H1 (cell line): Measurements from ENCODE around the gene MRPL42. TPM values are rescaled to one million over a fixed set of nuclear protein-coding genes. Genes with fewer than 3 reads are reported as not detected.

Experiments
- CTCF ChIA-PET: fragments of 300-600 bp; sonication (Branson Sonifier 250); formaldehyde crosslinking; loops from one replicate; lab custom pipeline; 2021; ENCODE audit not compliant: partially characterized antibody; lab: Charles Lee
- POLR2A ChIA-PET: fragments of 300-600 bp; sonication (Branson Sonifier 250); formaldehyde crosslinking; loops from one replicate; lab custom pipeline; 2021; ENCODE audit warnings: inconsistent platforms; ENCODE audit not compliant: partially characterized antibody; lab: Charles Lee
- DNase-seq, 2 experiments: peaks; one replicate each; pipeline versions ENCODE4 v3.0.0 to v3.0.0-alpha.2; 2010 to 2022; ENCODE audit warnings: low spot score in 2 of 2, low read depth in 1 of 2, mixed read lengths in 1 of 2
- FAIRE-seq: peaks from 2 replicates; lab custom pipeline; 2011; peaks lifted over from hg19 to GRCh38; lab: Jason Lieb, UNC
- H2AFZ ChIP-seq: 2 replicates; pipeline ENCODE4 v1.8.1; 2012; ENCODE audit warnings: low read length, inconsistent platforms
- H2AK5ac ChIP-seq: 2 replicates; pipeline ENCODE4 v1.6.1; 2013; ENCODE audit warnings: low read depth, low read length
- H2BK120ac ChIP-seq: replicated peaks from 2 replicates; pipeline ENCODE3; 2013; ENCODE audit warnings: low read depth, low read length, inconsistent platforms
- H2BK12ac ChIP-seq: 2 replicates; pipeline ENCODE4 v1.6.1; 2013; ENCODE audit warnings: low read depth, low read length
- H2BK15ac ChIP-seq: 2 replicates; pipeline ENCODE4 v1.6.1; 2013; ENCODE audit warnings: low read length
- H2BK20ac ChIP-seq: 2 replicates; pipeline ENCODE4 v1.6.1; 2013; ENCODE audit warnings: low read length
- H2BK5ac ChIP-seq: 2 replicates; pipeline ENCODE4 v1.6.1; 2013; ENCODE audit warnings: low read depth, low read length
- H3K14ac ChIP-seq: 2 replicates; pipeline ENCODE4 v1.6.1; 2013; ENCODE audit warnings: inconsistent platforms; ENCODE audit not compliant: insufficient read length
- H3K18ac ChIP-seq: 2 replicates; pipeline ENCODE4 v1.6.1; 2013; ENCODE audit warnings: low read length; ENCODE audit errors: extremely low read depth
- H3K23ac ChIP-seq: 2 replicates; pipeline ENCODE4 v1.6.1; 2013; ENCODE audit warnings: inconsistent platforms; ENCODE audit not compliant: insufficient read length
- H3K23me2 ChIP-seq: 2 replicates; pipeline ENCODE4 v1.6.1; 2013; ENCODE audit warnings: low read depth, low read length
- H3K27ac ChIP-seq: 2 replicates; pipeline ENCODE4 v1.6.1; 2011; ENCODE audit warnings: low read depth, low read length, inconsistent platforms
- H3K27me3 ChIP-seq, 4 experiments: replicated peaks in 1 of 4; 1 replicate in 1 of 4; 2 replicates in 3 of 4; pipeline versions ENCODE4 v1.6.1 to v1.8.1; 2011 to 2013; ENCODE audit warnings: low read length in 3 of 4, mild to moderate bottlenecking in 3 of 4, inconsistent platforms in 2 of 4, mixed read lengths in 2 of 4, moderate library complexity in 1 of 4; ENCODE audit not compliant: control insufficient read depth in 3 of 4, insufficient read depth in 3 of 4; ENCODE audit errors: extremely low read depth in 1 of 4
- H3K36me3 ChIP-seq, 4 experiments: 2 replicates each; pipeline versions ENCODE4 v1.6.1 to v1.8.1; 2011 to 2013; ENCODE audit warnings: mild to moderate bottlenecking in 4 of 4, low read length in 3 of 4, moderate library complexity in 2 of 4, control low read depth in 1 of 4, inconsistent platforms in 1 of 4; ENCODE audit not compliant: insufficient read depth in 4 of 4, control insufficient read depth in 2 of 4
- H3K4ac ChIP-seq: replicated peaks from 2 replicates; pipeline ENCODE3; 2013; ENCODE audit warnings: low read length, low read depth, mixed read lengths, inconsistent platforms; ENCODE audit not compliant: insufficient read length
- H3K4me1 ChIP-seq, 4 experiments: replicated peaks in 1 of 4; 1 replicate in 1 of 4; 2 replicates in 3 of 4; pipeline versions ENCODE4 v1.6.1 to v1.8.1; 2011 to 2013; ENCODE audit warnings: low read length in 3 of 4, inconsistent platforms in 2 of 4, mixed read lengths in 1 of 4; ENCODE audit not compliant: insufficient read depth in 4 of 4, control insufficient read depth in 3 of 4
- H3K4me2 ChIP-seq, 2 experiments: 2 replicates each; pipeline versions ENCODE4 v1.6.1 to v1.8.1; 2011 to 2013; ENCODE audit warnings: low read depth in 2 of 2, low read length in 2 of 2, control low read depth in 1 of 2, inconsistent platforms in 1 of 2, mild to moderate bottlenecking in 1 of 2; ENCODE audit not compliant: insufficient read depth in 1 of 2
- H3K4me3 ChIP-seq, 4 experiments: fragments of 200-600, 300-600 bp in 1 of 4; sonication (generic), shearing (Covaris generic), sonication (Bioruptor Twin) in 1 of 4; 2 replicates each; pipeline versions ENCODE4 v1.5.1 to v1.8.1; 2011 to 2016; ENCODE audit warnings: low read length in 4 of 4, low read depth in 3 of 4, control low read depth in 2 of 4, inconsistent platforms in 2 of 4, mild to moderate bottlenecking in 2 of 4, mixed read lengths in 1 of 4, moderate library complexity in 1 of 4; ENCODE audit not compliant: insufficient read depth in 2 of 4; ENCODE audit errors: extremely low read depth in 1 of 4
- H3K56ac ChIP-seq: replicated peaks from 2 replicates; pipeline ENCODE3; 2013; ENCODE audit warnings: low read depth, mild to moderate bottlenecking, mixed read lengths, low read length, inconsistent platforms; ENCODE audit not compliant: insufficient read length
- H3K79me1 ChIP-seq: 2 replicates; pipeline ENCODE4 v1.6.1; 2013; ENCODE audit warnings: low read depth, low read length, control low read depth
- H3K79me2 ChIP-seq, 2 experiments: 2 replicates each; pipeline versions ENCODE4 v1.6.1 to v1.8.1; 2012 to 2013; ENCODE audit warnings: low read length in 2 of 2, mild to moderate bottlenecking in 2 of 2, inconsistent platforms in 1 of 2; ENCODE audit not compliant: insufficient read depth in 2 of 2, control insufficient read depth in 1 of 2
- H3K9ac ChIP-seq, 4 experiments: replicated peaks in 1 of 4; 1 replicate in 1 of 4; 2 replicates in 3 of 4; pipeline versions ENCODE4 v1.6.1 to v1.8.1; 2011 to 2013; ENCODE audit warnings: low read depth in 3 of 4, low read length in 3 of 4, control low read depth in 2 of 4, mild to moderate bottlenecking in 2 of 4, moderate library complexity in 2 of 4, inconsistent platforms in 1 of 4; ENCODE audit errors: extremely low read depth in 1 of 4
- H3K9me3 ChIP-seq, 2 experiments: 2 replicates each; pipeline versions ENCODE4 v1.6.1 to v1.8.1; 2012 to 2013; ENCODE audit warnings: mild to moderate bottlenecking in 2 of 2, moderate library complexity in 2 of 2, control low read depth in 1 of 2, inconsistent platforms in 1 of 2, low read depth in 1 of 2, low read length in 1 of 2, mixed read lengths in 1 of 2; ENCODE audit not compliant: insufficient read depth in 2 of 2
- H4K20me1 ChIP-seq, 2 experiments: replicated peaks in 1 of 2; 2 replicates each; pipeline versions ENCODE3 to v1.8.1; 2011 to 2013; ENCODE audit warnings: inconsistent platforms in 2 of 2, low read length in 2 of 2, mild to moderate bottlenecking in 1 of 2; ENCODE audit not compliant: insufficient read depth in 2 of 2, control insufficient read depth in 1 of 2
- H4K5ac ChIP-seq: 2 replicates; pipeline ENCODE4 v1.6.1; 2013; ENCODE audit warnings: low read length, low read depth, mixed read lengths, inconsistent platforms; ENCODE audit not compliant: insufficient read length
- H4K8ac ChIP-seq: 2 replicates; pipeline ENCODE4 v1.8.0; 2013; ENCODE audit warnings: mild to moderate bottlenecking, moderate library complexity, low read length, inconsistent platforms; ENCODE audit not compliant: insufficient read depth; ENCODE audit errors: extremely low read depth
- H4K91ac ChIP-seq: replicated peaks from 2 replicates; pipeline ENCODE3; 2013; ENCODE audit warnings: low read length, mixed read lengths, inconsistent platforms; ENCODE audit not compliant: insufficient read length
- WGBS, 2 experiments: shearing (Covaris generic) in 1 of 2; methylation state at CpG; one replicate each; pipeline versions ENCODE4 v1.1.6 to v1.1.7; 2013 to 2015; ENCODE audit warnings: low lambda C conversion rate in 2 of 2, mixed read lengths in 2 of 2, inconsistent platforms in 1 of 2, low coverage in 1 of 2, missing lambda C conversion rate in 1 of 2; ENCODE audit not compliant: insufficient replicate concordance in 2 of 2, insufficient coverage in 1 of 2, insufficient read length in 1 of 2; ENCODE audit errors: extremely low coverage in 1 of 2, missing lambda C conversion rate in 1 of 2; 5-methylcytosine and 5-hydroxymethylcytosine counted together
- polyA plus RNA-seq, 7 experiments: library from polyadenylated mRNA; depleted of rRNA in 3 of 7; stranded (reverse) in 5 of 7; unstranded in 2 of 7; fragments of >200 nt in 5 of 7; fragments of 200-250 nt in 2 of 7; gene quantifications; 1 replicate in 5 of 7; 2 replicates in 1 of 7; 4 replicates in 1 of 7; pipeline versions ENCODE4 v1.2.1 to v1.2.3, GENCODE V29; 2011 to 2013; ENCODE audit warnings: missing spikeins in 2 of 7, mixed read lengths in 2 of 7
- total RNA-seq: library from RNA; stranded (reverse); fragmentation: NEBNext Ultra II Directional; extraction: Animal tissue kit (Norgen Biotek cat#: 25700); gene quantifications from 2 replicates; pipeline ENCODE4 v1.2.1, GENCODE V29; 2021

The MRPL42 gene
- total and polyA plus RNA-seq, 2 of the 8 experiments (the other 6 are each of a cell fraction or from before 2014, with no cell fraction given) = 110 to 176 TPM

- no peak overlapping the region for H2BK12ac ChIP-seq
- ChIA-PET POLR2A (no interaction called here), CTCF (interaction anchor here (0.6 to 2.7 kb wide), 13 partner anchors 11 to 575 kb away, joined by 3 to 19 read pairs (median 4); no protein-coding TSS in a partner anchor)
- no peaks in the 10 kb centered on the region for H3K36me3 ChIP-seq
- H4K91ac ChIP-seq = no peak overlapping the region
- H3K56ac ChIP-seq = no peak overlapping the region
- no peak overlapping the region for H2AK5ac ChIP-seq
- H4K8ac ChIP-seq = no peak overlapping the region
- H3K79me2 ChIP-seq = no peaks in the 10 kb centered on the region
- no peak overlapping the region for H2BK120ac ChIP-seq
- H3K23me2 ChIP-seq = no peaks in the 10 kb centered on the region; the same call in 1 of the 2 replicates
- no peak overlapping the region for H2AFZ ChIP-seq
- H3K4me2 ChIP-seq = no peak overlapping the region
- H3K23ac ChIP-seq = no peak overlapping the region
- no peak overlapping the region for H3K27ac ChIP-seq
- no peak overlapping the region for H2BK20ac ChIP-seq
- H2BK15ac ChIP-seq = no peak overlapping the region
- H3K4me3 ChIP-seq = no peak overlapping the region
- H3K9ac ChIP-seq = no peak overlapping the region
- no peak for DNase-seq
- H3K9me3 ChIP-seq = no peaks in the 10 kb centered on the region
- whole genome bisulfite sequencing, 2 experiments = 73% methylated on average over 4 of the region's 4 CpGs; no CpG with 5 or more reads in 1 of the 2 experiments
- H3K18ac ChIP-seq = no peak overlapping the region
- no peak overlapping the region for H3K4ac ChIP-seq
- no peaks in the 10 kb centered on the region for H3K79me1 ChIP-seq
- no peak for FAIRE-seq
- H4K5ac ChIP-seq = no peak overlapping the region
- H2BK5ac ChIP-seq = no peak overlapping the region
- no peak overlapping the region for H3K14ac ChIP-seq
- no peaks in the 10 kb centered on the region for H3K27me3 ChIP-seq
- no peaks in the 10 kb centered on the region for H3K4me1 ChIP-seq
- no peaks in the 10 kb centered on the region for H4K20me1 ChIP-seq
Measured at GRCh38 chr12:93526786-93527428, 59.6 kb downstream of the MRPL42 start.
